Transverse colon (tissue), 4 donors: Measurements from ENCODE around the gene VWA8. TPM values are rescaled to one million over a fixed set of nuclear protein-coding genes. Genes with fewer than 3 reads are reported as not detected.

Source experiments
- DNase-seq: peaks from one replicate; pipeline ENCODE4 v3.0.0-alpha.2; 2019
- H3K27ac ChIP-seq, 4 donors: fragments of 200-600 bp; sonication (generic); 2 replicates each; pipeline ENCODE4 v1.5.1; 2016 to 2018; ENCODE audit warnings: inconsistent platforms in 4 of 4
- H3K27me3 ChIP-seq: fragments of 200-600 bp; sonication (generic); 2 replicates; pipeline ENCODE4 v1.5.1; 2017; ENCODE audit warnings: inconsistent platforms
- H3K36me3 ChIP-seq, 4 donors: fragments of 200-600 bp; sonication (generic); 2 replicates each; pipeline ENCODE4 v1.5.1; 2017 to 2019; ENCODE audit warnings: inconsistent platforms in 4 of 4
- H3K4me1 ChIP-seq, 4 donors: fragments of 200-600 bp; sonication (generic); 2 replicates each; pipeline ENCODE4 v1.5.1; 2017 to 2020; ENCODE audit warnings: inconsistent platforms in 4 of 4
- H3K4me3 ChIP-seq, 4 donors: fragments of 200-600 bp; sonication (generic); 1 replicate in 1 of 4; 2 replicates in 3 of 4; pipeline versions ENCODE4 v1.5.1 to v1.6.1; 2017 to 2019; ENCODE audit warnings: inconsistent platforms in 4 of 4
- H3K9me3 ChIP-seq, 2 donors: fragments of 200-600 bp; sonication (generic); 2 replicates each; pipeline ENCODE4 v1.5.1; 2017 to 2019; ENCODE audit warnings: inconsistent platforms in 2 of 2
- CTCF ChIP-seq, 5 experiments: fragments of 200-600 bp in 3 of 5; fragments of 450-650 bp in 2 of 5; sonication (generic) in 3 of 5; IDR thresholded peaks; 1 replicate in 2 of 5; 2 replicates in 3 of 5; pipeline ENCODE4 v1.5.1; 2016 to 2017; ENCODE audit warnings: antibody characterized with exemption in 5 of 5, inconsistent platforms in 3 of 5, mild to moderate bottlenecking in 2 of 5, moderate library complexity in 1 of 5
- EP300 ChIP-seq: sonication (generic); formaldehyde crosslinking; IDR thresholded peaks from one replicate; pipeline ENCODE4 v1.6.1; 2017; ENCODE audit warnings: antibody characterized with exemption, low read depth
- POLR2A ChIP-seq: fragments of 450-650 bp; IDR thresholded peaks from one replicate; pipeline ENCODE4 v1.6.1; 2016; ENCODE audit warnings: antibody characterized with exemption, mild to moderate bottlenecking, moderate library complexity
- POLR2AphosphoS5 ChIP-seq, 3 donors: sonication (generic); formaldehyde crosslinking; IDR thresholded peaks; one replicate each; pipeline ENCODE4 v1.6.1; 2016; ENCODE audit warnings: antibody characterized with exemption in 3 of 3
- whole genome bisulfite sequencing, 2 donors: methylation state at CpG; one replicate each; pipeline ENCODE4 v1.1.5; 2018; ENCODE audit warnings: low coverage in 1 of 2; 5-methylcytosine and 5-hydroxymethylcytosine counted together
- in situ Hi-C, 4 donors: fragments of 200-750 bp; cut with MboI; loops; one replicate each; pipeline versions ENCODE4 v1.15.0 to v1.15.1; 2017; ENCODE audit warnings: low sequenced_read_pairs in 3 of 4, low pct_ligation_motif_present in 1 of 4, low pct_unique_long_range_greater_than_20kb in 1 of 4
- intact Hi-C: fragments of 100-400 bp; cut with DNase I; formaldehyde crosslinking; loops from one replicate; pipeline ENCODE4 v1.15.1; 2023; ENCODE audit warnings: low total_unique reads
- total RNA-seq, 4 donors: library from RNA; depleted of rRNA; stranded (reverse); fragments of >200 nt; gene quantifications; one replicate each; pipeline ENCODE4 v1.1.0, GENCODE V29; 2016

The VWA8 gene
- total RNA-seq, 4 donors from 2014 or later = 12.7 to 65.1 (median 35.0) TPM

GRCh38 chr13:41701676-41702075 is 259.2 kb downstream of the VWA8 start:
- Histone ChIP-seq H3K4me1 (peaks cover 0 to 18% (median 7%) of the 10 kb centered on the region in 4 donors), H3K36me3 (no peaks in the 10 kb centered on the region), H3K4me3 (no peak overlapping the region), H3K27me3 (no peaks in the 10 kb centered on the region), H3K9me3 (no peaks in the 10 kb centered on the region), H3K27ac (no peak overlapping the region)
- no peak for DNase-seq
- TF ChIP-seq CTCF (IDR thresholded peaks at IDR 0.05) (no peak), POLR2A (no peak), EP300 (no peak), POLR2AphosphoS5 (IDR thresholded peaks at IDR 0.05) (no peak)
- intact Hi-C loops (no loop called here), in situ Hi-C loops (no loop called here)
- 97 to 100% methylated on average over 3 of the region's 3 CpGs for WGBS, 2 donors

GRCh38 chr13:41700790-41701310 is 260.1 kb downstream of the VWA8 start:
- H3K27ac ChIP-seq = peak overlapping the region in 1 of 4 donors; percentile 29
- intact Hi-C loops = no loop called here
- H3K36me3 ChIP-seq = no peaks in the 10 kb centered on the region
- H3K4me3 ChIP-seq = no peak overlapping the region
- no peaks in the 10 kb centered on the region for H3K9me3 ChIP-seq
- in situ Hi-C loops = no loop called here
- H3K4me1 ChIP-seq = peaks cover 0 to 21% (median 9%) of the 10 kb centered on the region in 4 donors
- H3K27me3 ChIP-seq = no peaks in the 10 kb centered on the region
- DNase-seq = no peak
- TF ChIP-seq CTCF (IDR thresholded peaks at IDR 0.05) = no peak
- no peak for TF ChIP-seq POLR2A
- TF ChIP-seq POLR2AphosphoS5 (IDR thresholded peaks at IDR 0.05) = no peak
- no peak for TF ChIP-seq EP300

GRCh38 chr13:41699759-41700158 is 261.1 kb downstream of the VWA8 start:
- TF ChIP-seq EP300 (no peak), POLR2A (no peak), POLR2AphosphoS5 (IDR thresholded peaks at IDR 0.05) (no peak), CTCF (IDR thresholded peaks at IDR 0.05) (no peak)
- H3K36me3 ChIP-seq = no peaks in the 10 kb centered on the region
- no peak overlapping the region for H3K4me3 ChIP-seq
- in situ Hi-C loops = no loop called here
- H3K4me1 ChIP-seq = peaks cover 0 to 32% (median 19%) of the 10 kb centered on the region in 4 donors
- intact Hi-C loops = no loop called here
- no peaks in the 10 kb centered on the region for H3K27me3 ChIP-seq
- no peaks in the 10 kb centered on the region for H3K9me3 ChIP-seq
- no peak for DNase-seq
- 95 to 100% methylated on average over 1 of the region's 1 CpG for WGBS, 2 donors
- no peak overlapping the region for H3K27ac ChIP-seq

GRCh38 chr13:41697578-41697977 is 263.3 kb downstream of the VWA8 start:
- in situ Hi-C loops = no loop called here
- Histone ChIP-seq H3K27ac (no peak overlapping the region), H3K4me1 (peaks cover 0 to 41% (median 22%) of the 10 kb centered on the region in 4 donors), H3K27me3 (no peaks in the 10 kb centered on the region), H3K4me3 (no peak overlapping the region), H3K36me3 (no peaks in the 10 kb centered on the region), H3K9me3 (no peaks in the 10 kb centered on the region)
- intact Hi-C loops = no loop called here
- TF ChIP-seq CTCF (IDR thresholded peaks at IDR 0.05) = no peak
- TF ChIP-seq EP300 = no peak
- TF ChIP-seq POLR2AphosphoS5 (IDR thresholded peaks at IDR 0.05) = no peak
- TF ChIP-seq POLR2A = no peak
- no peak for DNase-seq
- WGBS, 2 donors = 91 to 100% methylated on average over 1 to 6 of the region's 6 CpGs
